GM11168 (cell line): ENCODE data around the gene LAMTOR5.
"Not testable (repeated sequence)": the region's sequence is repeated elsewhere in the genome, so short reads cannot be mapped to it uniquely, and the experiment has no call there.

ENCODE experiments used
- in situ Hi-C: fragments of 300-500 bp; cut with MboI; formaldehyde crosslinking; loops from one replicate; pipeline ENCODE4 v1.12.0; 2022; ENCODE audit warnings: low sequenced_read_pairs; ENCODE audit not compliant: unreplicated experiment

The LAMTOR5 gene

GRCh38 chr1:110407260-110408210, at the start of gene LAMTOR5:
TSS of gene LAMTOR5 (minus strand) at chr1:110407694. CDS start at chr1:110407620, 74 bp downstream.
- in situ Hi-C loops, result no loop called here

- in situ Hi-C loops, result no loop called here
These were observed 49.7 kb upstream of the LAMTOR5 start for GRCh38 chr1:110457206-110457605.

- in situ Hi-C loops, result no loop called here
These were observed 47.7 kb upstream of the LAMTOR5 start for GRCh38 chr1:110455151-110455550.

- in situ Hi-C loops, result loop anchor here (5.0 kb wide), 1 partner anchor 37 kb away; no protein-coding TSS in a partner anchor
These were observed 46.8 kb upstream of the LAMTOR5 start for GRCh38 chr1:110454328-110454727.

GRCh38 chr1:110453829-110454228, 46.3 kb upstream of the LAMTOR5 start:
- in situ Hi-C loops, result loop anchor here (5.0 kb wide), 1 partner anchor 37 kb away; no protein-coding TSS in a partner anchor

- in situ Hi-C loops, result loop anchor here (5.0 kb wide), 1 partner anchor 35 kb away; no protein-coding TSS in a partner anchor
These were observed 44.8 kb upstream of the LAMTOR5 start for GRCh38 chr1:110452330-110452729.

- in situ Hi-C loops, result loop anchor here (5.0 kb wide), 1 partner anchor 34 kb away; no protein-coding TSS in a partner anchor
These were observed 43.4 kb upstream of the LAMTOR5 start, which contains the start of gene PROK1 for GRCh38 chr1:110450929-110451328. TSS of gene PROK1 (plus strand) at chr1:110451149. CDS start at chr1:110451217, 68 bp downstream.

- in situ Hi-C loops, result loop anchor here (5.0 kb wide), 1 partner anchor 33 kb away; no protein-coding TSS in a partner anchor
These were observed 42.5 kb upstream of the LAMTOR5 start for GRCh38 chr1:110449661-110450651.

GRCh38 chr1:110444561-110444960, 37.1 kb upstream of the LAMTOR5 start:
- in situ Hi-C loops, result no loop called here

GRCh38 chr1:110443451-110443850, 36.0 kb upstream of the LAMTOR5 start:
- in situ Hi-C loops, result no loop called here

- in situ Hi-C loops, result no loop called here
These were observed 34.4 kb upstream of the LAMTOR5 start for GRCh38 chr1:110441888-110442287.

GRCh38 chr1:110440877-110441276, 33.4 kb upstream of the LAMTOR5 start:
- in situ Hi-C loops, result no loop called here

GRCh38 chr1:110439873-110440272, 32.4 kb upstream of the LAMTOR5 start:
- in situ Hi-C loops, result not testable (repeated sequence)

GRCh38 chr1:110438893-110439292, 31.4 kb upstream of the LAMTOR5 start:
- in situ Hi-C loops, result no loop called here

GRCh38 chr1:110437645-110438299, 30.3 kb upstream of the LAMTOR5 start:
- in situ Hi-C loops, result not testable (repeated sequence)

GRCh38 chr1:110436635-110437034, 29.1 kb upstream of the LAMTOR5 start:
- in situ Hi-C loops, result no loop called here

GRCh38 chr1:110434946-110435345, 27.5 kb upstream of the LAMTOR5 start:
- in situ Hi-C loops, result no loop called here

GRCh38 chr1:110433803-110434202, 26.3 kb upstream of the LAMTOR5 start:
- in situ Hi-C loops, result no loop called here

- in situ Hi-C loops, result no loop called here
These were observed 25.7 kb upstream of the LAMTOR5 start for GRCh38 chr1:110433213-110433612.

GRCh38 chr1:110430901-110431300, 23.4 kb upstream of the LAMTOR5 start:
- in situ Hi-C loops, result no loop called here
